Measurements from ENCODE around the gene GSK3B.
A peak's percentile ranks its signal among the peaks of the same experiment; 100 is the strongest.

The GSK3B gene

DNA sequence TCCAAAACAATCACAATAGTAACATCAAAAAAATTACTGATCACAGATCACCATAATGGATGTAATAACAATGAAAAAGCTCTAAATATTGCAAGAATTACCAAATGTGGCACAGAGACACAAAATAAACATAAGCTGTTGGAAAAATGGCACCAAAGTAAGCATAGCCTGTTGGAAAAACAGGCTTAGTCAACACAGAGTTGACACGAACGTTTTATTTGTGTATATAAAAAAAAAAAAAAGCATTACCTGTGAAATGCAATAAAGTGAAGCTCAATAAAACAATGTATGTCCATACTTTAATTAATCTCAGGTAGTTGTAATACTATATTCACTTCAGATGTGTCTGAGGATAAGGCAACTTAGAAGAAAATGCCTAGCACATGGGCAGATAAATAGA, 235.3 kb downstream of the GSK3B start:
- DNase-seq (ENCODE audit: low read depth), result no peak
- no peak overlapping the region for H3K4me3 ChIP-seq (replicated peaks; ENCODE audit: low read depth, low read length)
- TF ChIP-seq CTCF (IDR thresholded peaks at IDR 0.05; ENCODE audit: low read length, missing control alignments), result no peak

DNA sequence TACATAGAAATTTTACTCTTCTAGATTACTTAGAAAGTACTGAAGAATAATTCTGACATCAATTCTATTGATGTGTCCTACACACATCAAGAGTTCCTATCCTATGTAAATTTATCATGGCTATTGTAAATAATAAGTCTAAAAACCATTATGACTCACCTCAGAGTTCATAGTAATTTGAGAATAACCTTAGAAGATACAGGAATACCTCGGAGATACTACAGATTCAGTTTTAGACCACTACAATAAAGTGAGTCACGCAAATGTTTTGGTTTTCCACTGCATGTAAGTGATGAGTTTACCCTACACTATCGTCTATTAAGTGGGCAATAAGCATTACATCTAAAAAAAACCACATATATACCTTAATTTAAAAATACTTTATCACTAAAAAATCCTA, 237.6 kb downstream of the GSK3B start:
- no peak for TF ChIP-seq CTCF (IDR thresholded peaks at IDR 0.05; ENCODE audit: low read length, missing control alignments)
- no peak overlapping the region for H3K4me3 ChIP-seq (replicated peaks; ENCODE audit: low read depth, low read length)
- no peak for DNase-seq (ENCODE audit: low read depth)

- no peak for TF ChIP-seq CTCF (IDR thresholded peaks at IDR 0.05; ENCODE audit: low read length, missing control alignments)
- no peak overlapping the region for H3K4me3 ChIP-seq (replicated peaks; ENCODE audit: low read depth, low read length)
These were observed 245.1 kb downstream of the GSK3B start for GRCh38 chr3:119849126-119849525.

GRCh38 chr3:119841808-119842471, 252.3 kb downstream of the GSK3B start:
- H3K4me3 ChIP-seq (replicated peaks; ENCODE audit: low read depth, low read length), result no peak overlapping the region
- no peak for DNase-seq (ENCODE audit: low read depth)
- TF ChIP-seq CTCF (IDR thresholded peaks at IDR 0.05; ENCODE audit: low read length, missing control alignments), result no peak

More at GRCh38 chr3:119849126-119849525, 245.1 kb downstream of the GSK3B start:
- no peak for DNase-seq (ENCODE audit: low read depth)

GRCh38 chr3:119835556-119835955, 258.7 kb downstream of the GSK3B start:
- no peak for TF ChIP-seq CTCF (IDR thresholded peaks at IDR 0.05; ENCODE audit: low read length, missing control alignments)
- H3K4me3 ChIP-seq (replicated peaks; ENCODE audit: low read depth, low read length), result no peak overlapping the region
- DNase-seq (ENCODE audit: low read depth), result no peak

GRCh38 chr3:119834754-119835370, 259.4 kb downstream of the GSK3B start:
- H3K4me3 ChIP-seq (replicated peaks; ENCODE audit: low read depth, low read length), result no peak overlapping the region
- no peak for DNase-seq (ENCODE audit: low read depth)
- TF ChIP-seq CTCF (IDR thresholded peaks at IDR 0.05; ENCODE audit: low read length, missing control alignments), result no peak

- H3K4me3 ChIP-seq (replicated peaks; ENCODE audit: low read depth, low read length), result no peak overlapping the region
- peak; percentile 26 for DNase-seq (ENCODE audit: low read depth)
- TF ChIP-seq CTCF (IDR thresholded peaks at IDR 0.05; ENCODE audit: low read length, missing control alignments), result no peak
These were observed 262.3 kb downstream of the GSK3B start for GRCh38 chr3:119831941-119832371.
